HG03196 (cell line): ENCODE results near the gene OR10J5.

Source experiments
- ATAC-seq: cut with Tn5 transposase; IDR thresholded peaks from one replicate; pipeline ENCODE4 v1.9.1; 2021; ENCODE audit not compliant: unreplicated experiment

The OR10J5 gene

DNA sequence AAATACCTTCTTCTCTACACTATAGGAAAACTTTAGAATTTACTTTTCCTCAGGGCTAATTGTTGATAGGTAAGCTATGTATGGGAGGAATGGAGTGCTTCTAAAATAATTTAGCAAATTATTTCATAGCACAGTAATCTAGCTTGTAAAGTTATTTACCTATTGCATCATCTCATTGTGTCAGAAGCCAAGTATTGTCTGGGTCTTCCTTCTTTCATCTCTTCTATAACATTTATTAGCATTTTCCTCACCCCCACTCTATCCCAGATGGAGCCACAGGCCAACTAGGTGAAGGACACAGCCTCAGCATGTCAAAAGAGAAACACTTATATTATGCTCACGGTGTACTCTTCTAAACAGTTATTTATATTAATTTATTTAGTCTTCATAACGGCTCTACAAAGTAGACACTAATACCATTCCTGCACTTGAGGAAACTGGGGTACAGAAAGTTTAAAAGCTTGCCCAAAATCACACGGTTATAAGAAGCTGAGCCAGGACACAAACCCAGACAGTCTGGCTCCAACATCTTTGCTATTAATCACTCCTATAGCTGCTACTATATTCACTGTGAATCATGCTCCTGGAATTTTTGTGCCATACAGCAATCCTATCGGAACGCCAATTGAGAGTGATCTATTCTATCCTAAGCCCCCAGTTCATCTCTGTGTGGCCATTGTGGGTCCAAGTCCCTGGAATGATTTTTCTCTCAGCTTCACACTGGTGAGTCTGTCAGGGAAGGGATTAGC lies 43.1 kb downstream of the OR10J5 start:
- ATAC-seq = no peak
